Adrenal gland (tissue), 5 donors: Measurements from ENCODE around the gene LACRT.

Source experiments
- CTCF ChIP-seq, 6 experiments: fragments of 450-650 bp in 4 of 6; fragments of 200-600 bp in 2 of 6; sonication (generic) in 1 of 6; IDR thresholded peaks; 1 replicate in 5 of 6; 2 replicates in 1 of 6; pipeline versions ENCODE4 v1.5.1 to v1.8.0; 2016 to 2021; ENCODE audit warnings: antibody characterized with exemption in 6 of 6, mild to moderate bottlenecking in 2 of 6, moderate library complexity in 1 of 6
- POLR2A ChIP-seq, 2 donors: fragments of 450-650 bp; IDR thresholded peaks; one replicate each; pipeline ENCODE4 v1.6.1; 2017; ENCODE audit warnings: antibody characterized with exemption in 2 of 2, mild to moderate bottlenecking in 2 of 2, moderate library complexity in 1 of 2
- donor health status: DM: no; HTN: no; CAD: no.

GRCh38 chr12:54589964-54590363 is 44.7 kb downstream of the LACRT start:
- TF ChIP-seq POLR2A (IDR thresholded peaks at IDR 0.05) (no peak), CTCF (IDR thresholded peaks at IDR 0.05) (no peak)
